ENCODE measurements around the gene RBSN.
"Not testable (repeated sequence)": the region's sequence is repeated elsewhere in the genome, so short reads cannot be mapped to it uniquely, and the experiment has no call there.

RBSN gene

GRCh38 chr3:15098503-15099363 lies at the start of gene RBSN:
TSS of gene RBSN (minus strand) at chr3:15099148. CDS start at chr3:15096120, 3,028 bp downstream.
- peak; percentile 94 for DNase-seq (ENCODE audit: low spot score)

GRCh38 chr3:15148614-15149013 lies 49.7 kb upstream of the RBSN start:
- DNase-seq (ENCODE audit: low spot score) = no peak

- DNase-seq (ENCODE audit: low spot score) = not testable (repeated sequence)
Measured at GRCh38 chr3:15136885-15137284, 37.9 kb upstream of the RBSN start.

GRCh38 chr3:15134968-15135367 lies 36.0 kb upstream of the RBSN start:
- not testable (repeated sequence) for DNase-seq (ENCODE audit: low spot score)

- not testable (repeated sequence) for DNase-seq (ENCODE audit: low spot score)
Measured at GRCh38 chr3:15128403-15128802, 29.5 kb upstream of the RBSN start.

- not testable (repeated sequence) for DNase-seq (ENCODE audit: low spot score)
Measured at GRCh38 chr3:15126975-15127374, 28.0 kb upstream of the RBSN start.

- DNase-seq (ENCODE audit: low spot score) = no peak
Measured at GRCh38 chr3:15122398-15122797, 23.4 kb upstream of the RBSN start.

- no peak for DNase-seq (ENCODE audit: low spot score)
Measured at GRCh38 chr3:15121936-15122335, 23.0 kb upstream of the RBSN start.

GRCh38 chr3:15120986-15121385 lies 22.0 kb upstream of the RBSN start:
- DNase-seq (ENCODE audit: low spot score) = no peak

GRCh38 chr3:15117011-15117410 lies 18.1 kb upstream of the RBSN start:
- no peak for DNase-seq (ENCODE audit: low spot score)

GRCh38 chr3:15116032-15116669 lies 17.2 kb upstream of the RBSN start:
- DNase-seq (ENCODE audit: low spot score) = no peak

- DNase-seq (ENCODE audit: low spot score) = no peak
Measured at GRCh38 chr3:15114466-15115358, 15.8 kb upstream of the RBSN start.

- DNase-seq (ENCODE audit: low spot score) = no peak
Measured at GRCh38 chr3:15113884-15114283, 14.9 kb upstream of the RBSN start.

- DNase-seq (ENCODE audit: low spot score) = no peak
Measured at GRCh38 chr3:15113471-15113870, 14.5 kb upstream of the RBSN start.

- DNase-seq (ENCODE audit: low spot score) = no peak
Measured at GRCh38 chr3:15112011-15112410, 13.1 kb upstream of the RBSN start.

- DNase-seq (ENCODE audit: low spot score) = no peak
Measured at GRCh38 chr3:15110206-15110605, 11.3 kb upstream of the RBSN start.

GRCh38 chr3:15108869-15109268 lies 9.9 kb upstream of the RBSN start:
- no peak for DNase-seq (ENCODE audit: low spot score)

GRCh38 chr3:15108082-15108545 lies 9.2 kb upstream of the RBSN start:
- peak; percentile 72 for DNase-seq (ENCODE audit: low spot score)

GRCh38 chr3:15107075-15107947 lies 8.4 kb upstream of the RBSN start:
- DNase-seq (ENCODE audit: low spot score) = no peak

GRCh38 chr3:15102836-15103235 lies 3.9 kb upstream of the RBSN start:
- no peak for DNase-seq (ENCODE audit: low spot score)

- DNase-seq (ENCODE audit: low spot score) = no peak
Measured at GRCh38 chr3:15102256-15102655, 3.3 kb upstream of the RBSN start.

All from LoVo (cell line).